Fibroblast of lung (primary cell): ENCODE measurements around the gene ZNF680. TPM values are rescaled to one million over a fixed set of nuclear protein-coding genes. Genes with fewer than 3 reads are reported as not detected.
"Not testable (repeated sequence)": the region's sequence is repeated elsewhere in the genome, so short reads cannot be mapped to it uniquely, and the experiment has no call there.

ENCODE experiments used
- DNase-seq, 2 donors: peaks; one replicate each; pipeline versions ENCODE4 v3.0.0 to v3.0.0-alpha.2; 2010; ENCODE audit warnings: low read depth in 2 of 2
- H2AFZ ChIP-seq: 2 replicates; pipeline ENCODE4 v1.5.1; 2012; ENCODE audit warnings: low read length, control low read depth, inconsistent platforms
- H3K27ac ChIP-seq: 2 replicates; pipeline ENCODE4 v1.5.1; 2011; ENCODE audit warnings: low read length, control low read depth; ENCODE audit not compliant: insufficient read depth
- H3K27me3 ChIP-seq: 2 replicates; pipeline ENCODE4 v1.5.1; 2011; ENCODE audit warnings: mild to moderate bottlenecking, low read length; ENCODE audit not compliant: control insufficient read depth, insufficient read depth
- H3K36me3 ChIP-seq: 2 replicates; pipeline ENCODE4 v1.5.1; 2011; ENCODE audit warnings: low read length; ENCODE audit not compliant: control insufficient read depth, insufficient read depth
- H3K4me1 ChIP-seq: 2 replicates; pipeline ENCODE4 v1.5.1; 2011; ENCODE audit warnings: low read length; ENCODE audit not compliant: control insufficient read depth, insufficient read depth; ENCODE audit errors: extremely low read depth
- H3K4me2 ChIP-seq: 2 replicates; pipeline ENCODE4 v1.5.1; 2011; ENCODE audit warnings: low read length, control low read depth; ENCODE audit not compliant: insufficient read depth; ENCODE audit errors: extremely low read depth
- H3K4me3 ChIP-seq, 4 experiments: fragments of 200-600 bp in 1 of 4; sonication (generic) in 1 of 4; replicated peaks in 1 of 4; 2 replicates each; pipeline ENCODE4 v1.5.1; 2011 to 2016; ENCODE audit warnings: low read length in 4 of 4, low read depth in 3 of 4, mild to moderate bottlenecking in 3 of 4, control low read depth in 2 of 4, inconsistent platforms in 1 of 4, mixed read lengths in 1 of 4; ENCODE audit not compliant: insufficient read depth in 1 of 4; ENCODE audit errors: control extremely low read depth in 1 of 4
- H3K79me2 ChIP-seq: 2 replicates; pipeline ENCODE4 v1.5.1; 2012; ENCODE audit warnings: mild to moderate bottlenecking, low read length, inconsistent platforms; ENCODE audit not compliant: control insufficient read depth, insufficient read depth
- H3K9ac ChIP-seq: 2 replicates; pipeline ENCODE4 v1.5.1; 2011; ENCODE audit warnings: mild to moderate bottlenecking, low read length, control low read depth; ENCODE audit not compliant: insufficient read depth
- H3K9me3 ChIP-seq: 2 replicates; pipeline ENCODE4 v1.5.1; 2012; ENCODE audit warnings: low read depth, low read length; ENCODE audit not compliant: control insufficient read depth, insufficient read depth
- H4K20me1 ChIP-seq: 2 replicates; pipeline ENCODE4 v1.5.1; 2011; ENCODE audit warnings: low read length; ENCODE audit not compliant: control insufficient read depth, insufficient read depth; ENCODE audit errors: extremely low read depth
- CTCF ChIP-seq, 2 donors: IDR thresholded peaks in 1 of 2; conservative IDR thresholded peaks in 1 of 2; 1 replicate in 1 of 2; 2 replicates in 1 of 2; pipeline ENCODE4 v1.5.1; 2011 to 2012; ENCODE audit warnings: low read length in 2 of 2, control low read depth in 1 of 2, inconsistent platforms in 1 of 2, low read depth in 1 of 2, mild to moderate bottlenecking in 1 of 2
- EZH2 ChIP-seq: IDR thresholded peaks from 2 replicates; pipeline ENCODE4 v1.5.1; 2012; ENCODE audit warnings: low read length, control low read depth, mild to moderate bottlenecking; ENCODE audit errors: missing control alignments
- polyA plus RNA-seq, 2 donors: library from polyadenylated mRNA; depleted of rRNA in 1 of 2; stranded (reverse) in 1 of 2; unstranded in 1 of 2; fragments of >200 nt; gene quantifications; 2 replicates each; pipeline ENCODE4 v1.2.1, GENCODE V29; 2011 to 2012; ENCODE audit warnings: missing spikeins in 1 of 2
- total RNA-seq: library from RNA; depleted of rRNA; stranded (reverse); fragments of >200 nt; gene quantifications from 2 replicates; pipeline ENCODE4 v1.2.1, GENCODE V29; 2014

Gene ZNF680
- total and polyA plus RNA-seq, 2 donors (not counting 1 experiment from before 2014, with no cell fraction given): 2.2 to 10.1 TPM

- peak overlapping the region in 2 of 4 experiments; percentile 41 to 53 for H3K4me3 ChIP-seq
- H4K20me1 ChIP-seq, H3K79me2 ChIP-seq, H3K9me3 ChIP-seq, H3K9ac ChIP-seq, H3K4me1 ChIP-seq, H3K27ac ChIP-seq, H3K27me3 ChIP-seq, H3K36me3 ChIP-seq: not testable (repeated sequence)
- peak; percentile 37 to 47 for DNase-seq
- peak overlapping the region; percentile 59 for H3K4me2 ChIP-seq
- peak; percentile 22 to 47 for TF ChIP-seq CTCF (conservative IDR thresholded peaks at IDR 0.05 in 1 of 2, IDR thresholded peaks at IDR 0.05 in 1 of 2; ENCODE audit: low read depth in 1 of 2, low read length in 2 of 2)
- peak overlapping the region; percentile 73 for H2AFZ ChIP-seq
Observed at GRCh38 chr7:64569372-64570283, 6.8 kb upstream of the ZNF680 start.

GRCh38 chr7:64562256-64562625, 630 bp downstream of the ZNF680 start:
- peak in 1 of 2 donors; percentile 3 for DNase-seq
- Histone ChIP-seq H3K27me3 (no peaks in the 10 kb centered on the region), H3K4me3 (peak overlapping the region; percentile 85 to 100 (median 98)), H2AFZ (peak overlapping the region; percentile 99), H3K79me2 (peaks cover 18% of the 10 kb centered on the region), H3K4me2 (peak overlapping the region; percentile 78), H4K20me1 (no peaks in the 10 kb centered on the region), H3K4me1 (no peaks in the 10 kb centered on the region), H3K9ac (peak overlapping the region; percentile 88), H3K36me3 (no peaks in the 10 kb centered on the region), H3K27ac (peak overlapping the region; percentile 94), H3K9me3 (no peaks in the 10 kb centered on the region)
- TF ChIP-seq EZH2: no peak
- no peak for TF ChIP-seq CTCF (conservative IDR thresholded peaks at IDR 0.05 in 1 of 2, IDR thresholded peaks at IDR 0.05 in 1 of 2; ENCODE audit: low read depth in 1 of 2, low read length in 2 of 2)

- peak overlapping the region in 1 of 4 experiments; percentile 33 for H3K4me3 ChIP-seq
- peak; percentile 17 to 62 for DNase-seq
- H3K27ac ChIP-seq: no peak overlapping the region
Observed at GRCh38 chr7:64559206-64559605, 3.7 kb downstream of the ZNF680 start.

More at GRCh38 chr7:64559206-64559605, 3.7 kb downstream of the ZNF680 start:
- no peaks in the 10 kb centered on the region for H3K36me3 ChIP-seq
- TF ChIP-seq CTCF (conservative IDR thresholded peaks at IDR 0.05 in 1 of 2, IDR thresholded peaks at IDR 0.05 in 1 of 2; ENCODE audit: low read depth in 1 of 2, low read length in 2 of 2) (no peak), EZH2 (no peak)
- H3K4me1 ChIP-seq: no peaks in the 10 kb centered on the region
- no peak overlapping the region for H3K9ac ChIP-seq
- H3K27me3 ChIP-seq: no peaks in the 10 kb centered on the region
- peaks cover 28% of the 10 kb centered on the region for H3K79me2 ChIP-seq
- no peaks in the 10 kb centered on the region for H4K20me1 ChIP-seq
- no peak overlapping the region for H3K4me2 ChIP-seq
- H3K9me3 ChIP-seq: no peaks in the 10 kb centered on the region
- H2AFZ ChIP-seq: peak overlapping the region; percentile 13
